BLaER1 treated with 17β-estradiol and CSF1 and Interleukin-3, amounts not matched to agents 10 nM and 100 nM (cell line): ENCODE measurements around the gene PPIE.

ENCODE experiments used
- H3K27ac ChIP-seq, 11 experiments: shearing (Covaris generic); formaldehyde crosslinking; 2 replicates each; pipeline ENCODE4 v1.8.1; 2022
- H3K27me3 ChIP-seq, 11 experiments: shearing (Covaris generic); formaldehyde crosslinking; 2 replicates each; pipeline ENCODE4 v1.8.1; 2022
- H3K36me3 ChIP-seq, 11 experiments: shearing (Covaris generic); formaldehyde crosslinking; 2 replicates each; pipeline ENCODE4 v1.8.1; 2022
- H3K4me1 ChIP-seq, 10 experiments: shearing (Covaris generic); formaldehyde crosslinking; 2 replicates each; pipeline ENCODE4 v1.8.1; 2022
- H3K4me2 ChIP-seq, 11 experiments: shearing (Covaris generic); formaldehyde crosslinking; 2 replicates each; pipeline ENCODE4 v1.8.1; 2022
- H3K4me3 ChIP-seq, 10 experiments: shearing (Covaris generic); formaldehyde crosslinking; 2 replicates each; pipeline ENCODE4 v1.8.1; 2022
- H3K9ac ChIP-seq, 11 experiments: shearing (Covaris generic); formaldehyde crosslinking; 2 replicates each; pipeline ENCODE4 v1.8.1; 2022
- H3K9me3 ChIP-seq, 11 experiments: shearing (Covaris generic); formaldehyde crosslinking; replicated peaks in 1 of 11; 2 replicates each; pipeline ENCODE4 v1.8.1; 2022
- H4K20me1 ChIP-seq, 11 experiments: shearing (Covaris generic); formaldehyde crosslinking; 2 replicates each; pipeline ENCODE4 v1.8.1; 2022
- Cebpa-rat ChIP-seq, 11 experiments: shearing (Covaris generic); IDR thresholded peaks; 2 replicates each; pipeline ENCODE4 v1.8.1; 2022

The PPIE gene

GRCh38 chr1:39727221-39727931, 11.3 kb upstream of the PPIE start:
- Histone ChIP-seq H3K4me2 (peak overlapping the region; percentile 29 to 65 (median 47)), H3K4me1 (peaks cover 8 to 14% (median 11%) of the 10 kb centered on the region in 10 experiments), H3K27ac (no peak overlapping the region), H3K36me3 (no peaks in the 10 kb centered on the region), H3K27me3 (peaks cover 9 to 28% (median 14%) of the 10 kb centered on the region in 11 experiments; a peak in 18 of 22 replicates), H3K9me3 (no peaks in the 10 kb centered on the region), H4K20me1 (no peaks in the 10 kb centered on the region), H3K9ac (no peak overlapping the region), H3K4me3 (no peak overlapping the region; a peak in 1 of 20 replicates)
- TF ChIP-seq Cebpa-rat (IDR thresholded peaks at IDR 0.05): no peak

GRCh38 chr1:39727932-39728317, 10.8 kb upstream of the PPIE start:
- H3K27ac ChIP-seq: no peak overlapping the region
- no peak for TF ChIP-seq Cebpa-rat (IDR thresholded peaks at IDR 0.05)
- peaks cover 8 to 14% (median 11%) of the 10 kb centered on the region in 10 experiments for H3K4me1 ChIP-seq
- no peak overlapping the region for H3K9ac ChIP-seq
- no peak overlapping the region for H3K4me3 ChIP-seq
- H3K27me3 ChIP-seq: peaks cover 9 to 28% (median 14%) of the 10 kb centered on the region in 11 experiments; a peak in 18 of 22 replicates
- no peaks in the 10 kb centered on the region for H3K36me3 ChIP-seq
- H4K20me1 ChIP-seq: no peaks in the 10 kb centered on the region
- no peaks in the 10 kb centered on the region for H3K9me3 ChIP-seq
- peak overlapping the region; percentile 29 to 65 (median 47); a peak in 19 of 22 replicates for H3K4me2 ChIP-seq

- H3K4me3 ChIP-seq: no peak overlapping the region
- no peaks in the 10 kb centered on the region for H3K36me3 ChIP-seq
- H3K4me1 ChIP-seq: peaks cover 8 to 14% (median 11%) of the 10 kb centered on the region in 10 experiments
- H4K20me1 ChIP-seq: no peaks in the 10 kb centered on the region
- H3K9ac ChIP-seq: no peak overlapping the region
- no peaks in the 10 kb centered on the region for H3K9me3 ChIP-seq
- H3K4me2 ChIP-seq: no peak overlapping the region
- no peak overlapping the region for H3K27ac ChIP-seq
- H3K27me3 ChIP-seq: peaks cover 9 to 28% (median 14%) of the 10 kb centered on the region in 11 experiments; a peak in 18 of 22 replicates
- TF ChIP-seq Cebpa-rat (IDR thresholded peaks at IDR 0.05): no peak
These were observed 9.7 kb upstream of the PPIE start for GRCh38 chr1:39729030-39729429.

- no peaks in the 10 kb centered on the region for H4K20me1 ChIP-seq
- H3K4me1 ChIP-seq: peaks cover 8 to 14% (median 11%) of the 10 kb centered on the region in 10 experiments
- no peaks in the 10 kb centered on the region for H3K36me3 ChIP-seq
- no peak overlapping the region for H3K4me3 ChIP-seq
- no peak for TF ChIP-seq Cebpa-rat (IDR thresholded peaks at IDR 0.05)
- H3K9me3 ChIP-seq: no peaks in the 10 kb centered on the region
- H3K27ac ChIP-seq: no peak overlapping the region
- H3K27me3 ChIP-seq: peaks cover 9 to 28% (median 14%) of the 10 kb centered on the region in 11 experiments; a peak in 18 of 22 replicates
- H3K4me2 ChIP-seq: no peak overlapping the region
- H3K9ac ChIP-seq: no peak overlapping the region
These were observed 8.8 kb upstream of the PPIE start for GRCh38 chr1:39729842-39730241.

- H3K4me2 ChIP-seq: no peak overlapping the region
- H3K36me3 ChIP-seq: no peaks in the 10 kb centered on the region
- peaks cover 2 to 7% (median 5%) of the 10 kb centered on the region in 10 experiments; a peak in 19 of 20 replicates for H3K4me1 ChIP-seq
- TF ChIP-seq Cebpa-rat (IDR thresholded peaks at IDR 0.05): no peak
- peaks cover 4 to 12% (median 7%) of the 10 kb centered on the region in 11 experiments; a peak in 18 of 22 replicates for H3K27me3 ChIP-seq
- no peaks in the 10 kb centered on the region for H4K20me1 ChIP-seq
- H3K27ac ChIP-seq: no peak overlapping the region
- no peaks in the 10 kb centered on the region; a peak in 2 of 22 replicates for H3K9me3 ChIP-seq
- H3K4me3 ChIP-seq: no peak overlapping the region
- H3K9ac ChIP-seq: no peak overlapping the region
These were observed 6.0 kb upstream of the PPIE start for GRCh38 chr1:39732730-39733129.

GRCh38 chr1:39733161-39733560, 5.5 kb upstream of the PPIE start:
- H4K20me1 ChIP-seq: no peaks in the 10 kb centered on the region
- peaks cover 0 to 3% (median 0%) of the 10 kb centered on the region in 11 experiments; a peak in 2 of 22 replicates for H3K9me3 ChIP-seq
- peaks cover under 1 to 7% (median 2%) of the 10 kb centered on the region in 11 experiments; a peak in 14 of 22 replicates for H3K27me3 ChIP-seq
- H3K4me3 ChIP-seq: no peak overlapping the region
- no peaks in the 10 kb centered on the region for H3K36me3 ChIP-seq
- H3K4me1 ChIP-seq: peaks cover 0 to 6% (median 2%) of the 10 kb centered on the region in 10 experiments; a peak in 7 of 20 replicates
- H3K9ac ChIP-seq: no peak overlapping the region
- no peak overlapping the region for H3K4me2 ChIP-seq
- no peak for TF ChIP-seq Cebpa-rat (IDR thresholded peaks at IDR 0.05)
- no peak overlapping the region for H3K27ac ChIP-seq

GRCh38 chr1:39735731-39736130, 3.0 kb upstream of the PPIE start:
- H3K27ac ChIP-seq: no peak overlapping the region
- H3K27me3 ChIP-seq: no peaks in the 10 kb centered on the region

GRCh38 chr1:39737546-39738169, 1.0 kb upstream of the PPIE start:
- Histone ChIP-seq H3K4me3 (no peak overlapping the region), H3K36me3 (peaks cover 16 to 30% (median 26%) of the 10 kb centered on the region in 11 experiments), H3K4me2 (peak overlapping the region in 2 of 11 experiments; percentile 92 to 96; a peak in 3 of 22 replicates), H3K27ac (no peak overlapping the region; a peak in 1 of 22 replicates), H3K4me1 (peaks cover 15 to 26% (median 19%) of the 10 kb centered on the region in 10 experiments), H3K9me3 (peaks cover 0 to 6% (median 0%) of the 10 kb centered on the region in 11 experiments; a peak in 2 of 22 replicates), H4K20me1 (no peaks in the 10 kb centered on the region), H3K9ac (no peak overlapping the region), H3K27me3 (no peaks in the 10 kb centered on the region)
- no peak for TF ChIP-seq Cebpa-rat (IDR thresholded peaks at IDR 0.05)

More at GRCh38 chr1:39735731-39736130, 3.0 kb upstream of the PPIE start:
- no peak overlapping the region for H3K4me3 ChIP-seq
- H3K9me3 ChIP-seq: peaks cover 0 to 6% (median 0%) of the 10 kb centered on the region in 11 experiments; a peak in 2 of 22 replicates
- H3K9ac ChIP-seq: no peak overlapping the region
- peaks cover 0 to 11% (median 8%) of the 10 kb centered on the region in 11 experiments; a peak in 8 of 22 replicates for H3K36me3 ChIP-seq
- no peak for TF ChIP-seq Cebpa-rat (IDR thresholded peaks at IDR 0.05)
- H3K4me2 ChIP-seq: no peak overlapping the region
- peaks cover 15 to 26% (median 18%) of the 10 kb centered on the region in 10 experiments for H3K4me1 ChIP-seq
- no peaks in the 10 kb centered on the region for H4K20me1 ChIP-seq

GRCh38 chr1:39745016-39745670, 6.5 kb downstream of the PPIE start:
- H3K36me3 ChIP-seq: peaks cover 89 to 100% (median 97%) of the 10 kb centered on the region in 11 experiments

More at GRCh38 chr1:39745016-39745670, 6.5 kb downstream of the PPIE start:
- Histone ChIP-seq H3K27ac (no peak overlapping the region), H3K9ac (no peak overlapping the region), H3K9me3 (no peaks in the 10 kb centered on the region), H3K4me1 (peaks cover 2 to 8% (median 4%) of the 10 kb centered on the region in 10 experiments; a peak in 19 of 20 replicates), H3K4me2 (no peak overlapping the region), H4K20me1 (peaks cover 0 to 5% (median 0%) of the 10 kb centered on the region in 11 experiments; a peak in 1 of 22 replicates), H3K27me3 (no peaks in the 10 kb centered on the region), H3K4me3 (no peak overlapping the region)
- TF ChIP-seq Cebpa-rat (IDR thresholded peaks at IDR 0.05): no peak
